Neuronal stem cell (in vitro differentiated cells): ENCODE data around the gene VWCE.
"Not testable (repeated sequence)": the region's sequence is repeated elsewhere in the genome, so short reads cannot be mapped to it uniquely, and the experiment has no call there.

Experiments
- DNase-seq: peaks from one replicate; pipeline ENCODE4 v3.0.0-alpha.2; 2013; ENCODE audit warnings: low spot score
- H2AFZ ChIP-seq: one replicate; pipeline ENCODE4 v1.6.1; 2013; ENCODE audit warnings: mild to moderate bottlenecking, low read length, inconsistent platforms
- H2AK5ac ChIP-seq: 2 replicates; pipeline ENCODE4 v1.6.1; 2013; ENCODE audit warnings: low read depth, mild to moderate bottlenecking, inconsistent platforms, low read length, moderate library complexity, mixed read lengths
- H2BK120ac ChIP-seq: 2 replicates; pipeline ENCODE4 v1.6.1; 2013; ENCODE audit warnings: low read depth, mild to moderate bottlenecking, inconsistent platforms, low read length, moderate library complexity, mixed read lengths
- H2BK12ac ChIP-seq: one replicate; pipeline ENCODE4 v1.6.1; 2013; ENCODE audit warnings: low read length, inconsistent platforms
- H2BK15ac ChIP-seq: 2 replicates; pipeline ENCODE4 v1.6.1; 2013; ENCODE audit warnings: mild to moderate bottlenecking, low read length, inconsistent platforms, mixed read lengths
- H2BK5ac ChIP-seq: one replicate; pipeline ENCODE4 v1.6.1; 2013; ENCODE audit warnings: inconsistent platforms, mild to moderate bottlenecking, low read length, moderate library complexity
- H3K14ac ChIP-seq: one replicate; pipeline ENCODE4 v1.6.1; 2013; ENCODE audit warnings: low read length, inconsistent platforms
- H3K18ac ChIP-seq: 2 replicates; pipeline ENCODE4 v1.6.1; 2013; ENCODE audit warnings: low read length, inconsistent platforms
- H3K23ac ChIP-seq: 2 replicates; pipeline ENCODE4 v1.6.1; 2013; ENCODE audit warnings: low read depth, mild to moderate bottlenecking, mixed read lengths, low read length, inconsistent platforms; ENCODE audit not compliant: poor library complexity
- H3K27ac ChIP-seq: replicated peaks from 3 replicates; pipeline ENCODE4 v1.5.1; 2013; ENCODE audit warnings: low read length, inconsistent platforms
- H3K27me3 ChIP-seq, 3 experiments: 2 replicates each; pipeline ENCODE4 v1.6.1; 2013; ENCODE audit warnings: low read length in 3 of 3, mild to moderate bottlenecking in 2 of 3, inconsistent platforms in 1 of 3, low read depth in 1 of 3, mixed read lengths in 1 of 3, moderate library complexity in 1 of 3; ENCODE audit not compliant: control insufficient read depth in 3 of 3, insufficient read depth in 3 of 3
- H3K36me3 ChIP-seq, 2 donors: replicated peaks in 1 of 2; 2 replicates each; pipeline ENCODE4 v1.6.1; 2013; ENCODE audit warnings: low read length in 2 of 2; ENCODE audit not compliant: control insufficient read depth in 2 of 2, insufficient read depth in 2 of 2
- H3K4ac ChIP-seq: 2 replicates; pipeline ENCODE4 v1.6.1; 2013; ENCODE audit warnings: inconsistent platforms, mild to moderate bottlenecking, low read length, moderate library complexity
- H3K4me1 ChIP-seq, 2 donors: 1 replicate in 1 of 2; 2 replicates in 1 of 2; pipeline ENCODE4 v1.6.1; 2013; ENCODE audit warnings: low read length in 2 of 2, low read depth in 1 of 2; ENCODE audit not compliant: control insufficient read depth in 2 of 2, insufficient read depth in 1 of 2
- H3K4me2 ChIP-seq: one replicate; pipeline ENCODE4 v1.6.1; 2013; ENCODE audit warnings: mild to moderate bottlenecking, low read length, inconsistent platforms; ENCODE audit not compliant: insufficient read depth, poor library complexity, severe bottlenecking
- H3K4me3 ChIP-seq, 2 donors: 2 replicates each; pipeline ENCODE4 v1.5.1; 2013; ENCODE audit warnings: low read length in 2 of 2, mild to moderate bottlenecking in 2 of 2, inconsistent platforms in 1 of 2, moderate library complexity in 1 of 2
- H3K79me1 ChIP-seq: one replicate; pipeline ENCODE4 v1.6.1; 2013; ENCODE audit warnings: low read depth, mild to moderate bottlenecking, inconsistent platforms, low read length, moderate library complexity
- H3K9ac ChIP-seq: one replicate; pipeline ENCODE4 v1.6.1; 2013; ENCODE audit warnings: mild to moderate bottlenecking, low read depth, low read length, inconsistent platforms; ENCODE audit not compliant: poor library complexity
- H3K9me3 ChIP-seq, 2 donors: replicated peaks in 1 of 2; 2 replicates each; pipeline versions ENCODE3 to v1.6.1; 2013; ENCODE audit warnings: low read length in 2 of 2, mild to moderate bottlenecking in 2 of 2, inconsistent platforms in 1 of 2, low read depth in 1 of 2, mixed read lengths in 1 of 2, moderate library complexity in 1 of 2; ENCODE audit not compliant: control insufficient read depth in 2 of 2, insufficient read depth in 1 of 2
- H4K8ac ChIP-seq: one replicate; pipeline ENCODE4 v1.6.1; 2013; ENCODE audit warnings: low read depth, mild to moderate bottlenecking, inconsistent platforms, low read length, moderate library complexity
- H4K91ac ChIP-seq: one replicate; pipeline ENCODE4 v1.6.1; 2013; ENCODE audit warnings: low read length, low read depth, mild to moderate bottlenecking, inconsistent platforms; ENCODE audit not compliant: poor library complexity
- WGBS, 2 donors: extraction: QIAGEN DNeasy Blood & Tissue Kit; methylation state at CpG; one replicate each; pipeline ENCODE4 v1.1.7; 2013; ENCODE audit warnings: missing lambda C conversion rate in 2 of 2, mixed read lengths in 1 of 2; ENCODE audit not compliant: insufficient read length in 2 of 2, insufficient replicate concordance in 1 of 2; ENCODE audit errors: extremely low coverage in 2 of 2; 5-methylcytosine and 5-hydroxymethylcytosine counted together

VWCE gene

DNA sequence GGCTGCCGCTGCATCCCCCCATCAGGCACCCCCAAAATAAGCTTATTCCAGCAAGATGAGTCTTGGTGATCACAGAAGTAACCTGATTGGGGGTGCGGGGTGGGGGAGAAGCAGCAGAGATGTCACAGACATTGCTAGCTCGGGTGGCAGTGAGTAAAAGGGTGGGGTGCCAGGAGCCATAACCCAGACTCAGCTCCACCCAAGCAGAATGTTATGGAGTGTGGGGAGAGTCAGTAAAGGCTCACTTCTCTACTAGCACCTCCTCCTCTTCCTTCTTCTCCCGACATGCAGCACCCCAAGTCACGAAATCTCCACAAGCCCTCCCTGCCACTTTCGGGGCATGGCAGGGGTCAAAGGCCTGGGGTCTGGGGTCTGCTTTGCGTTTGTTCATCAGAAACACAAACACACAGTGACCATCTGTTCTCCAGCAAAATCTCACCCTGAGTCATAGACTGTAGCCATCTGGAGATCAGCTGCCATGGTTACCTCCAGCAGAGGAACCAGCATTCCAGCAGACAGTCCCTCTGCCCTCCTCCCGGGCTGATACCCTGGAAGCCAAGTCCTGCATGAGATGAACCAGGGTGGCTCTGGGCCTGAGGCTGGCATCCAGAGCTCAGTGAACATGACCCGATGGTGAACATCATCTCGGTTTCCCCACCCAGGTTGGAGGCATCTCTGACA lies 49.7 kb downstream of the VWCE start:
- not testable (repeated sequence) for H2AFZ ChIP-seq, H3K23ac ChIP-seq

DNA sequence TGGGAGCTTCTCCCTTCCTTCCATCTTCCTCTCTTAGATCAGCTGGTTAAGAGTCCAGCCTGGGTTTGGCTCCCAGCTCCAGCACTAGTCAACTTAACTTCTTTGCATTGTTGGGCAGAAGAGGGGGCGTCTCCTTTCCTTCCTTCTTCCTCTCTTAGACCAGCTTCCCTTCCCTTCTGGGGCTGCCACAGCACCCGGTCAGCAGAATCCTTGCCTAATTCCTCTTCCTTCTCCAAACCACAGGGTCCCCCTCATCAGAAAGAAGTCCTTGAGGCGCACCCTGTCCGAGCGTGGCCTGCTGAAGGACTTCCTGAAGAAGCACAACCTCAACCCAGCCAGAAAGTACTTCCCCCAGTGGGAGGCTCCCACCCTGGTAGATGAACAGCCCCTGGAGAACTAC lies 53.6 kb downstream of the VWCE start:
- not testable (repeated sequence) for H4K8ac ChIP-seq, H3K14ac ChIP-seq, H3K36me3 ChIP-seq, H3K9ac ChIP-seq, H3K23ac ChIP-seq, H4K91ac ChIP-seq, H3K4me2 ChIP-seq, H2AK5ac ChIP-seq, DNase-seq, H2AFZ ChIP-seq, H3K79me1 ChIP-seq, H3K4ac ChIP-seq, H3K27me3 ChIP-seq, H3K18ac ChIP-seq, H3K4me1 ChIP-seq, H2BK15ac ChIP-seq, H2BK12ac ChIP-seq, H2BK5ac ChIP-seq, H3K27ac ChIP-seq, H2BK120ac ChIP-seq, H3K9me3 ChIP-seq, H3K4me3 ChIP-seq
- WGBS, 2 donors, result no CpG with 5 or more reads among the region's 5 CpGs

More for the DNA sequence above, 49.7 kb downstream of the VWCE start:
- not testable (repeated sequence) for H3K18ac ChIP-seq, H3K4me3 ChIP-seq, H2AK5ac ChIP-seq, H3K14ac ChIP-seq, H3K4me1 ChIP-seq, H3K4me2 ChIP-seq, H3K36me3 ChIP-seq, H3K79me1 ChIP-seq, H2BK15ac ChIP-seq, H2BK5ac ChIP-seq, H3K27ac ChIP-seq, DNase-seq, H2BK120ac ChIP-seq, H3K9ac ChIP-seq, H2BK12ac ChIP-seq, H3K9me3 ChIP-seq, H4K91ac ChIP-seq, H4K8ac ChIP-seq, H3K27me3 ChIP-seq, H3K4ac ChIP-seq
- WGBS, 2 donors, result no CpG with 5 or more reads among the region's 10 CpGs

DNA sequence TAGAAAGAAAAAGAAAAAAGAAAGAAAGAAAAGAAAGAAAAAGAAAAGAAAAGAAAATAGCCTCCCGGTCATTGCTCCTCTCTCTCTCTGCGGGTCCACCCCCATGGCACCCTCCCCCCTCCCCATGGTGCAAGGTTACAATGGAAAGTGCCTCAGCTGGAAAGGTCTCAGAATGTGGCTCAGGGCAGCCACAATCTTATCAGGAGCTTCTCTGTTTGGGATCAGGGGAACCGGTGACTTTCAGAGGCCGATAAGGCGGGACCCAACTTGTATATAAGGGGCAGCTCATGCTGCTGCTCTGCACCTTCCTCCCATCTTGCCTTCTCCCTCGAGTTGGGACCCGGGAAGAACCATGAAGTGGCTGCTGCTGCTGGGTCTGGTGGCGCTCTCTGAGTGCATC lies 54.2 kb downstream of the VWCE start, which contains the start of gene PGA5:
PGA5 (plus strand) TSS at position 301 of the 400 bp plus-strand sequence; CDS start at position 353, 52 bp downstream.
- H3K18ac ChIP-seq, H3K9me3 ChIP-seq, H3K4ac ChIP-seq, H3K79me1 ChIP-seq, DNase-seq, H3K23ac ChIP-seq, H2AFZ ChIP-seq, H3K4me2 ChIP-seq, H2BK5ac ChIP-seq, H2BK15ac ChIP-seq, H3K9ac ChIP-seq, H2AK5ac ChIP-seq, H2BK12ac ChIP-seq, H3K27ac ChIP-seq, H3K36me3 ChIP-seq, H4K8ac ChIP-seq, H3K4me1 ChIP-seq, H3K27me3 ChIP-seq, H2BK120ac ChIP-seq, H4K91ac ChIP-seq, H3K14ac ChIP-seq, H3K4me3 ChIP-seq: not testable (repeated sequence)
- WGBS, 2 donors, result no CpG with 5 or more reads among the region's 8 CpGs

DNA sequence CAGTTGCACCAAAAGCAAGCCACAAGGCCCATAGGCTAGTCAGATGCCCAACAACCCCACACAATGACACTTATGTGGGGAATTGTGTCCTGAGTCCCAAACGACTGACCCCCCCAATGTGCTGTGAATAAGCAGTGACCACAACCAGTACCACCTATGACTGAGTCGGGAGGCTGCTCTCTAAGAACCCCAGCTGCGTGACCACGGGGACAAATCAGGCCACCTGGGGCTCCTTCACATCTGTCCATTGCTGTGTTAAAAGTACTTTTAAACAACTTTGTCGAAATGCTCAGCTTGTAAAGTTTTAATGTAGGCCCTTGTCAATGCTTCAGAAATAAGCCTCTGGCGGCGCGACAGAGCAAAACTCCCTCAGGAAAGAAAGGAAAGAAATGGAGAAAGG lies 54.8 kb downstream of the VWCE start:
- not testable (repeated sequence) for H3K9me3 ChIP-seq, H3K4me2 ChIP-seq, H3K23ac ChIP-seq, H3K4me1 ChIP-seq, H3K4ac ChIP-seq, H2AK5ac ChIP-seq, H3K9ac ChIP-seq, H2BK5ac ChIP-seq, H3K18ac ChIP-seq, H2BK12ac ChIP-seq, H4K8ac ChIP-seq, H2AFZ ChIP-seq, H3K27ac ChIP-seq, H2BK15ac ChIP-seq, H3K79me1 ChIP-seq, DNase-seq, H4K91ac ChIP-seq, H2BK120ac ChIP-seq, H3K4me3 ChIP-seq, H3K14ac ChIP-seq, H3K27me3 ChIP-seq, H3K36me3 ChIP-seq
- WGBS, 2 donors, result no CpG with 5 or more reads among the region's 8 CpGs
